Ishikawa (cell line): ENCODE results near the gene CA10.

Experiments
- CEBPB ChIP-seq: IDR thresholded peaks from 2 replicates; pipeline ENCODE4 v1.6.1; 2012
- CREB1 ChIP-seq: IDR thresholded peaks from 2 replicates; pipeline ENCODE4 v1.6.1; 2012; ENCODE audit warnings: low read depth
- EGR1 ChIP-seq: IDR thresholded peaks from 2 replicates; pipeline ENCODE4 v1.6.1; 2012
- EP300 ChIP-seq: IDR thresholded peaks from 2 replicates; pipeline ENCODE4 v1.6.1; 2012; ENCODE audit warnings: borderline replicate concordance
- FOXM1 ChIP-seq: IDR thresholded peaks from 2 replicates; pipeline ENCODE4 v1.6.1; 2012; ENCODE audit warnings: low read depth, borderline replicate concordance
- MAX ChIP-seq: IDR thresholded peaks from 2 replicates; pipeline ENCODE4 v1.6.1; 2012
- NFIC ChIP-seq: IDR thresholded peaks from 2 replicates; pipeline ENCODE4 v1.6.1; 2012
- RAD21 ChIP-seq: IDR thresholded peaks from 2 replicates; pipeline ENCODE4 v1.6.1; 2012; ENCODE audit warnings: low read depth
- REST ChIP-seq: IDR thresholded peaks from 2 replicates; pipeline ENCODE4 v1.6.1; 2012; ENCODE audit warnings: low read depth, mild to moderate bottlenecking
- TAF1 ChIP-seq: IDR thresholded peaks from 2 replicates; pipeline ENCODE4 v1.6.1; 2012; ENCODE audit warnings: low read depth, mild to moderate bottlenecking
- TCF12 ChIP-seq: IDR thresholded peaks from 2 replicates; pipeline ENCODE4 v1.6.1; 2012; ENCODE audit warnings: low read depth
- TEAD4 ChIP-seq: IDR thresholded peaks from 2 replicates; pipeline ENCODE4 v1.6.1; 2012
- YY1 ChIP-seq: IDR thresholded peaks from 2 replicates; pipeline ENCODE4 v1.6.1; 2012; ENCODE audit warnings: low read depth
- ZBTB7A ChIP-seq: IDR thresholded peaks from 2 replicates; pipeline ENCODE4 v1.6.1; 2012; ENCODE audit warnings: low read depth
- TF ChIP-seq, protein P1 (sequence below): IDR thresholded peaks from 2 replicates; pipeline ENCODE4 v1.6.1; 2012

Gene CA10

DNA sequence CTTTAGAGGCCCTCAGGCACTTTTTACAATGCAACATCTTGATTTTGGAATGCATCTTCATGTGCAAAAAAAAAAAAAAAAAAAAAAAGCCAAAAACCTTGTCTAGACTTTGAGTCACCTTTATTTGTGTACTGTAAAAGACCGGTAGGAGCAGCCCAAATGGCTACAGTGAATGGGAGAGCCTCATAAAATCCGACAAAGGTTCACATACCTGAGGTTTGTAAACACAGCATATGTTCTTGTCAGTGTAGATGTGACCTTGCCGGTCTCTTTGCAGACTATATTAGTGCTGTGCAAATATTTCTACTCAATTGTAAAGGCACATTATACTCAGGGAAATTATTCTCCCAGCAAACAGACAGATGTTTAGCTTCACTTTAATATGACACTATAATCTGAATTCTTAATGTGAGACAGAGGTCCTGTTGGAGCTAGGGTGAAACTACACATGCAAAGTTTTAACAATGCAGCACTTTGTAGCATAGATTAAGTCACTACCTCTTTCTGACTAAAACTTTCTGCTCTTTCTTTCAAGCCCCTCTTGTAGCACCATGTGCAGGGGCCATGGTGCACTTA, 211.3 kb downstream of the CA10 start:
- TF ChIP-seq TAF1 (no peak), MAX (no peak), REST (no peak), NFIC (no peak), EP300 (no peak), RAD21 (no peak), EGR1 (no peak), TCF12 (no peak), ZBTB7A (no peak), YY1 (no peak), CREB1 (no peak), CEBPB (no peak), TEAD4 (no peak), FOXM1 (no peak)
- TF ChIP-seq, protein P1, sequence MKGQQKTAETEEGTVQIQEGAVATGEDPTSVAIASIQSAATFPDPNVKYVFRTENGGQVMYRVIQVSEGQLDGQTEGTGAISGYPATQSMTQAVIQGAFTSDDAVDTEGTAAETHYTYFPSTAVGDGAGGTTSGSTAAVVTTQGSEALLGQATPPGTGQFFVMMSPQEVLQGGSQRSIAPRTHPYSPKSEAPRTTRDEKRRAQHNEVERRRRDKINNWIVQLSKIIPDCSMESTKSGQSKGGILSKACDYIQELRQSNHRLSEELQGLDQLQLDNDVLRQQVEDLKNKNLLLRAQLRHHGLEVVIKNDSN, result no peak

DNA sequence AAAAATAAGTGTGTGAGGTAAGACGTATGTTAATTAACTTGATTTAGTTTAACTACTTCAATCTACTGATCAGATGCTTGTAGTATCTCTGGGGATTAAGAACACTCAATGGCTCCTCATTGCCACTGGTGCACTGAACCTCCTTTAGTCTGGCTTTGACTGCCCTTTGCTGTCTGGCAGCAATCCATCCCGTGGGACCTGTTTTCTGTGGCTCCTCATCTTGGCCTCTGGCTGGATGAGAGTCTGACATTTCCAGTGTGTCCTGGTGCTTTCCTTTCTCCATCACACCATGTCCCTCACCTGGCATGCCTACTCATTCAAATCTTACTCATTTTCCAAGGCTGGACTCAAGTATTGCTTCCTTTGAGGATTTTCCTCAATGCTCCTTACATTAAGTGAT, 212.2 kb downstream of the CA10 start:
- no peak for TF ChIP-seq REST
- TF ChIP-seq FOXM1, result no peak
- no peak for TF ChIP-seq ZBTB7A
- TF ChIP-seq CREB1, result no peak
- TF ChIP-seq TCF12, result no peak

DNA sequence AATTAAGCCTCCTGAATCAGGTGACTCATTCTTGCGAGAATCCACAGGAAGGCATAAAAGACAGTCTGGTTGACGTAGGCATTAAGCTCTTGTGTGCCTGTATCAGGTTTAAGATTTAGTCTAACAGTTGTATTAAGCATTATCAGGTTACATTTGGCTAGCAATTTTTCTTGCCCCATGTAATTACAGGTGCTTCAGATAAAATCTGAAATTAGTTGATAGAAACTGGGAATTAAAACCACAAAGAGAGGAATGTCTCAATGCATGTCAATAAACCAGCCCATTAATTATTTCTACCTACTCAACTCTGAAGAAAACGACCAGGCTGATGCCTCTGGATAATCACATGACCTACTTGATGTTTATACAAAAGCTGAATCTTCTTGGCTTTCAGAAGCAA, 217.2 kb downstream of the CA10 start:
- TF ChIP-seq FOXM1, result no peak
- TF ChIP-seq CEBPB, result no peak
- no peak for TF ChIP-seq CREB1
- TF ChIP-seq YY1, result no peak
- TF ChIP-seq EP300, result no peak
- no peak for TF ChIP-seq TCF12
- TF ChIP-seq, protein P1, result no peak
- TF ChIP-seq TEAD4, result no peak
- TF ChIP-seq RAD21, result no peak
- no peak for TF ChIP-seq EGR1
- no peak for TF ChIP-seq TAF1
- TF ChIP-seq MAX, result no peak
- TF ChIP-seq NFIC, result no peak
- no peak for TF ChIP-seq ZBTB7A
- TF ChIP-seq REST, result no peak

DNA sequence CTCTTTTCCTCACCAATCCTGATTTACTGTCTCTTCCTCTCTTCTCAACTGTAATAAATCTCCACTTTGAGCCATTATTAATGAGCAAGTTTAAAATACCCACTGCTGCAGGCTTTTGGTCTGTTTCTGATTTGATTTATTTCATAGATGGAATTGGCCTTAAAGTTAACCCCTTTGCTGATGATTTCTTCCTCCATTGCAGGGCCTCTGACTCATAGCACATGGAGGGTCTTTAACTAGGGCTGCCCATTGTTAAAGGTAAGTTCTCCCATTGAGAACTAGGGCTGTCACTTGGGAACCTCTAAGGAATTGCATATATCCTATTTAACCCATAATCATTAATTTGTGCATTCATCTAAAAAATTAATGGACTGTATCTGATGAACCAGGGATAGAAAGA, 221.2 kb downstream of the CA10 start:
- TF ChIP-seq, protein P1, result no peak
- TF ChIP-seq CREB1 (no peak), TCF12 (no peak), MAX (no peak), TEAD4 (no peak), REST (no peak), FOXM1 (no peak), ZBTB7A (no peak), NFIC (no peak), EP300 (no peak), CEBPB (no peak), EGR1 (no peak), YY1 (no peak), TAF1 (no peak)
